Fibroblast of skin of left quadriceps (primary cell): Measurements from ENCODE around the gene TBX2.

ENCODE experiments used
- DNase-seq, 2 experiments: peaks; one replicate each; pipeline ENCODE4 v3.0.0-alpha.2; 2013; ENCODE audit warnings: low read depth in 2 of 2

Gene TBX2

GRCh38 chr17:61453566-61454380 is 54.1 kb downstream of the TBX2 start:
- no peak for DNase-seq

GRCh38 chr17:61454381-61455323 is 55.0 kb downstream of the TBX2 start:
- DNase-seq: no peak

GRCh38 chr17:61455324-61456060 is 55.8 kb downstream of the TBX2 start:
- DNase-seq: no peak

- DNase-seq: no peak
Measured at GRCh38 chr17:61456061-61456681, 56.5 kb downstream of the TBX2 start.

- DNase-seq: no peak
Measured at GRCh38 chr17:61456688-61457225, 57.1 kb downstream of the TBX2 start.

- DNase-seq: no peak
Measured at GRCh38 chr17:61457226-61457983, 57.8 kb downstream of the TBX2 start.

GRCh38 chr17:61458000-61458399 is 58.4 kb downstream of the TBX2 start:
- DNase-seq: no peak

- no peak for DNase-seq
Measured at GRCh38 chr17:61458421-61459141, 58.9 kb downstream of the TBX2 start.
